Measurements from ENCODE around the gene PPP2R2C.

The PPP2R2C gene

DNA sequence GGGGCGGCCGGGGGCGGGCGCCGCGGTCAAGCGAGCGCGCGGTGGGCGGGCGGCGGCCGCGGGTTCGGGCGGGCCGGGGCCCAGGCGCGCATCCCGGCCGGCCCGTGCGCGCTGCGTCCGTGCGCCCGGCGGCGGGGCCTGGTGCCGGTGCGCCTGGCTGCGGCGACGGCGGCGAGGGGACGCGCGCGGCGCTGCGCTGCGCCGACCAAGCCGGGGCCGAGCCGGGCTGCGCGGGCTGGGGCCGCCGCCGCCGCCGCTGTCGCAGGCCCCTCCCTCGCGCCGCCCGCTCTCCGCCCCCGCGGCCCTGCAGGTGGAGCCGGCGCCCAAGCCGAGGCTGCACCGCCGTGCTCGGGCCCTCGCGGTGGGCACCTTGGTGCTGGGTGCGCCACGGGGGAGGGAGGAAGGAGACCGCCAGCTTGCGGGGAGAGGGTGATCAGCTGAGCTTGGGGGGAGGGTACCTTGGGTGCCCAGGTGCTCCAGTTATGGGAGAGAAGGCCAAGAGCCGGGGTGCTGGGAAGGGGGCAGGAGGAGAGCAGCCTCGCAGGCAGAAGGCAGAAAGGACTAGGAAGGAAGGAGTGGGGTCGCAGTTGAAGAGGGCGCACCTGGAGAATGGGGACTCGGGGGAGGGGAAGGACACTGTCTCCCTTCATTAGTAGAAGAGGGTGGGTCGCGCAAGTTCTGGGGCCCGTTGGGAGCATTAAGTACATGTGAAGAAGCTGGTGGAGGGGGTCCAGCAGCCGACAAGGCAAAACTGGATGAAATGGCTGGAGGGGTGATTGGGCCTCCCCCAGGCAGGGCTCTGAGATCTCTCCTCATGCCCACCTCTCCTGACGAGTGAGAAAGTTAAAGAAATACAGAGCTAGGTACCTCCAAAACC is at the start of gene PPP2R2C:
PPP2R2C (minus strand) TSS at position 228 of the 877 bp plus-strand sequence. CDS start 385 bp downstream, outside the sequence.
- DNase-seq: no peak

DNA sequence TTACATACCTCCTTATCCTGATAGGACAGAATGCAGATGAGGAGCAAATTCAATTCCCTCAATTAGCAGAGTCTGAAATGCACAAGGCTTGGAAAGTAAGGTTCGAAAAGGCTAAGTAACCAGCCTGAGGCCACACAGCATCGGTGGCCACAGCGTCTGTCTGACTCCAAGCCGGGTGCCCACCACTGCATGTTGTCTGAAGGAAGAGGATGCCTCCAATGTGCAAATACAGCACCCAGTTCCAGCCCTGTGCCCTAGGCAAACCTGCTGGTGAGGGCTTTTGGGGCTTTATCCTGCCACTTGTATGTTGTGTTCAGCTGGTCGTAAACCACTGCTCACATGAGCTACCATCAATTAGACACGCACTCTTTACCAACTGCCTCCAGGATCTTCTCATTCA is 48.6 kb upstream of the PPP2R2C start:
- DNase-seq: no peak

DNA sequence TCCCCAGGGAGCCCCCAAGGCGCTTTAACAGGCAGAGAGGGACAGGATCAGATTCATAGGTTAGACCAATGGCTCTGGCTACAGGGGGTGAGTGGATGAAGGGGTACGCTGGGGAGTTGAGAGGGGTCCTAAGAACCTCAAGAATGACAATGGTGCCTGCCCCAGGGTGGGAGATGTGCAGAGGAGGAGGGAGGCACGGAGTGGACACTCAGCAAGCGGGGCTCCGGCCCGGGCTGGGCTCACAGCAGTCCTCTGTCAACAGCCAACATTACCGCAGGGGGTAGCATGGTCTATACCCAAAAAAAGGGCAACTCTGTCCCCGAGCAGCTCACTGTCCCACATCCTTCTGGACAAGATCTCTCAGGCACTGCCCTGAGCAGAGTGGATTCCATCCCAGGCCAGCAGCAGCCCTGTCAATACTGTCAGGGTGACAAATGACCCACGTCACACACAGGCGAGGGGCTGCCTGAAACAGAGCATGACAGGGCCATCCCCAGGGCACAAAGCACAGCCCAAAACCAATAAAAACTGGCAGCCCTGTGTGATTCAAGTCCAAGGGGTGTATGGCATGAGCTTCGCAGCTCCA is 47.7 kb upstream of the PPP2R2C start:
- no peak for DNase-seq

DNA sequence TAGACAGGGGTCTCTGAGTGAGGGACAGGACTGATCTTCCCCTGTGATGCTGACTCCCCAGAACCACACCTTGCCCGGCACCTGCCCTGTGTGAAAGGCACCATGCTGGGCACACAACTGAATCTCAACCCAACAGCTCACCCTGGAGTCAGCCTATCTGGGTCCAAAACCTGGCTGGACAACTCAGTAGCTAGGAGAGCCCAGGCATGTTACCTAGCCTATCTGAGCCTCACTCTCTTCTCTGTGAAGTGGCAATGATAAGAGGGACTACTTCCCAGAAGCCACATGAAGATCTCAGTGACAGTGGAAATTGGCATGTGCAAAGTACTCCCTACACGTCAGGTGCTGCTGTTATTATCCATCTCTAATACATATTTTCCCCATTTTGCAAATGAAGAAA is 44.8 kb upstream of the PPP2R2C start:
- DNase-seq: no peak

GRCh38 chr4:6516762-6517161 is 44.3 kb upstream of the PPP2R2C start:
- no peak for DNase-seq

DNA sequence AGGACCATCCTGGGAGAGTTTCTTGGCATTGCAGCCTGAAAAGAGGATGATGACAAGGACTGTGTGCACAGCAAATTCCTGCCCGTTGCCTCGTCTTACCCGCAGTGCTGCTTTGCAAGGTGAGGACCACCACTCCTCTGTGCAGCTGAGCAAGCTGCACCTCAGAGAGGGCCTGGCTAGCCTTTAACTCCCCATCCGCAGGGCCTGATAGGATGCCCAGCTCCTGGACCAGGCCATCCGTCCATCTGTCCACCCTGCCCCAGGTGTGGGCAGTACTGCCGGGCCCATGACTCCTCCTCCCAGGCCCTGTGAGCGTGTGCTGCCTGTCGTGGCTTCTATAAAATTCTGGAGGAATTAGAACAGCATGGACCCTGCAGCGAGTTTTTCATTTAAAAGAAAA is 43.9 kb upstream of the PPP2R2C start:
- no peak for DNase-seq

GRCh38 chr4:6513678-6514077 is 41.3 kb upstream of the PPP2R2C start:
- no peak for DNase-seq

GRCh38 chr4:6509587-6509986 is 37.2 kb upstream of the PPP2R2C start:
- DNase-seq: no peak

DNA sequence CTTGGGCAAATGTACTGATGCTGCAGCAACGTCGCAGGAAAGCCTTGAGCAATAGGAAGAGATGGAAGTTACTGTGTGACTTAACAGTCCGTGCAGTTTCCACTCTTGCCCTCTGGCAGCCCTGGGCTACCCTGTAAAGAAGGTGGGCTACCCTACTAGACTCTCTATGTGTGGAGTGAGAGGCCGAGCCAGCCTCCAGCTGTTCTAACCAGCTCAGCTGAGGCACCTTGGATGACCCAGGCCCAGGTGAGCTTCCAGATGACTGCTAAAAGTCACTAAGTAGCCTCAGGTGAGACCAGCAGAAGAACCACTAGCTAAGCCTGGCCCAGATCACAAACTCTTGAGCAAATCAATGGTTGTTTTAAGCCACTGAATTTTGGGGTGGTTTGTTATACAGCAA is 34.9 kb upstream of the PPP2R2C start:
- no peak for DNase-seq

GRCh38 chr4:6506616-6507140 is 34.3 kb upstream of the PPP2R2C start:
- DNase-seq: no peak

DNA sequence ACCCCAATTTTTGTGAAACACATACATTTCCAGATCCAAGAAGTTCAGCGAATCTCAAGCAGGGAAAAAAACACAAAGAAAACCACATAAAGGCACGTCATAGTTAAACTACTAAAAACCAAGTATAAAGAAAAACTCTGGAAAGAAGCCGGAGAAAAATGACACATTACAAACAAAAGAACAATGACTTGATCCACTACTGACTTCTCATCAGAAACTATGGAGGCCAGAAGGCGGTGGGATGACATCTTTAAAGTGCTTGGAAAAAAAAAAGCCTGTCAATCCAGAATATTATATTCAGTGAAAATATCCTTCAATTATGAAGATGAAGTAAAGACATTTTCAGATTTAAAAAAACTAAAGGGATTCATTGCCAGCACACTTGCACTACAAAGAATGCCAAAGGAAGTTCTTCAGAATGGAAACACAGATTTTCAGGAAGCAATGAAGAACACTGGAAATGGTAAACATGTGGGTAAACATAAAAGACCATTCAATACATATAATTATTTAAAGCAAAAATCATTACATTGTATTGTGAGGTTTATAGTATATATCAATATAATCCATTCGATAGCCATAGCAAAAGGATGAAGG is 32.6 kb upstream of the PPP2R2C start:
- DNase-seq: no peak

DNA sequence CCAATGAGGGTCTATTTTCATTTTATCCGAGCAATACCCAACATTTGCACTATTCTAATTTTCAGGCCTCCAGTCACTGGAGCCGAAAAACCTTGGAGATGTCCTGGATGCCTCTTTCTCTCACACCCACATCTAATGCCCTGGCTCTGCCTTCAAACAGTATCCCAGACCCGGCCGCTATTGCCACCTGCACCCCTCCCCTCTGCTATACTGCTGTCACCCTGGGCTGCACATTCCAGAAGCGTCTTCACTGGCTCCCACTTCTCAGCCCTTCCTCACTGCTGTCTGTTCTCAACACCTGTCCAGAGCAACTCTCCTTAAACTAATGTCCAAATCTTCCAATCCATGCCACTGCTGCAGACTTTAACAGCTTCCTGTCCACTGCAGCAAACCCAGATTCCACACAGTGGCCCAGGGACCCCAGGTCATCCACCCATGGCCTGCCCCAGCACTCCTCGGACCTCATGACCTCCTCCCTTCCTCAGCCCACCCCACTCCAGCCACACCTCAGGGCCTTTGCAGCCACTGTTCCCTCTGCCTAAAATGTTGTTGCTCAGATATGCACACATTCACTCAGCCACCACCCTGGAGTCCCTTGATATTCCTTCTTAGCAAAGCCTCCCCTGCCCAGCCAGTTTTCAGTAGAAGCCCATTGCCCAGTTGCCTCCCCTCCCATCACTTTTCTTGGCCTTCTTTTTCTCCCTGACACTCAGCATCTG is 30.5 kb upstream of the PPP2R2C start:
- no peak for DNase-seq

DNA sequence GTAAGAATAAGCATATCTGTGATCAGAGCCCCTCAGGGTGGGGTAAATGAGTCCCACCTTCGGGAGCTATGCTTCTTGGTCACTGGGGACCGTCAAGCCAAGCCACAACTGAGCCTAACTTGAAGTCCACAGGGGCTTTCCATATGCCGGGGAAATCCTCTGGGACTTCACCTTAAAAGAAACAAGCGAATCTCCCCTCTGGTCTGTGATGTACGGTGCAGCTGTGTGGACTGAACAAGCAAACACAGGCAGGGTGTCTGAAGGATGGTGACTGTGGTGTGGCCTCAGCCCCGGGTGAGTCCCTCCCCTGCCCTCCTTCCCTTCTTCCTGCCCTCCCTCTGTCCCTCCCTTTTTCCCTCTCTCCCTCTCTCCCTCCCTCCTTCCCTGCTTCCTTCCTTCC is 29.7 kb upstream of the PPP2R2C start:
- no peak for DNase-seq

- no peak for DNase-seq
Measured at GRCh38 chr4:6501171-6501570, 28.8 kb upstream of the PPP2R2C start.

- DNase-seq: no peak
Measured at GRCh38 chr4:6500481-6501140, 28.2 kb upstream of the PPP2R2C start.

DNA sequence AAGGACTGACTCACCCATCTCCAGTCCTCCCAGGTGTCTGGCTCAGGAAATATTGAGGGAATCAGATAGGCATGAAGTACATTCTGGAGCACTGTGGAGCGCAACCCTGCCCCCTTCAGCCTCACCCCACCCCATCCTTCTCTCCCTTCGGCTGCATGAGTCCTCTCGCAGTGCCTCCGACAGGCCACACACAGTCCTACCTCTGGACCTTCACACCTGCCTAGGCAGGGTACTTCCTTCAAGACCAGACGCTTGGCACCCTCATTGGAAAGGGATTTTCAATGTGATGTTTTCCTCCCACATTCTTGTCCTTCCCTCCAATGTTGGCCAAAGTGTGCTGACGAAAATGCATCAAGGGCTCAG is 26.8 kb upstream of the PPP2R2C start:
- DNase-seq: no peak

DNA sequence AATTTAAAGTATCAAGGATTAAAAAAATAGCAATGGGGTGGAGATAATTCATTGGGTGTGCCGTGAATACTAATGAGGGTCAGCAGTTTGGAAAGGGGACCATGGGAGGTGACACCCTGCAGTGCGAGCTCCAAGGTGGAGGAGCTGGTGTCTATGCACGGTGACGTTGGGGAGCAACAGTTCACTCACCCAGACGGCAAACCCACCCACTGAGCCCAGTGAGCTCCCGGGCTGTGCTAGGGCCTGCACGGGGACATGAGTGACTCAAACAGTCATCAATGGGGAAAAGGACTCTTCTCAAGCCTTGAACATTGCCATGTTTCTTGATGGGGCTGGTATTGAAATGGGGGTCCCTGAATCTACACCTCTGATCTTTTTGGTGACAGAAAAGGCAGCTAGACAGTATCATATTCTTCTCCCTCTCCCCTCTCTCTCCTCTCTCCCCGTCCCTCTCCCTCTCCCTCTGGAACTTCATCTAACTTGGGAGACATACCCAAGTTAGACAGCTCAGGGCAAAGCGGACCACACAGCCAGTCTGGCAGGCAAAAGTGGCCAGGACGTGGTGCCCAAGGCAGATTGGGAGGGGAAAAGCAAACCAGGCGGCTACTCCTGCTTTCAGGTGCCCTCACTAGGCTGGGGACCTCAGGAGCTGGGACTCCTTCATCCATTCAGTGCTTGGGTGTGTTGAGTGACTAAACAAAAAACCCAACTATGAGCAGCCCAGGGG is 26.3 kb upstream of the PPP2R2C start:
- no peak for DNase-seq

GRCh38 chr4:6497796-6498195 is 25.4 kb upstream of the PPP2R2C start:
- DNase-seq: no peak

DNA sequence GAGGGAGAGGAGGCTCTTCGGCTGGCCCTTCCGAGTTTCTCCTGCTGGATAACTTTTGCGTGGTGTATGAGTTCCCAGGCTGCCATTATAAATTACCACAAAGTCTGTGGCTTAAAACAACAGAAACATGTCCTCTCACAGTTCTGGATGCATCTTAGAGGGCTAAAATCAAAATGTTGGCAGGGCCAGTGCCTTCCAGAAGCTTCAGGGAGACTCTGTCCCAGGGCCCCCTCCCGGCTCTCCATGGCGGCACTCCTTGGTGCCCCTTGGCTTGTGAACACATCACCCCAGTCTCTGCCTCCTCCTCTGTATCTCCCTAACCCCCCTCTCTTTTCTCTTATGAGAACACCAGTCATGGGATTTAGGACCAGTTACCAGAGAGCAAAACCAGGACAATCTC is 23.3 kb upstream of the PPP2R2C start:
- DNase-seq: no peak

GRCh38 chr4:6495296-6495590 is 22.8 kb upstream of the PPP2R2C start:
- DNase-seq: no peak

GRCh38 chr4:6494431-6495295 is 22.2 kb upstream of the PPP2R2C start:
- DNase-seq: no peak

All from NCI-H748 treated with DMSO at 0.1 percent for 48 hours (cell line).